HEK293 (cell line): ENCODE results near the gene NCBP2.
"Not testable (repeated sequence)": the region's sequence is repeated elsewhere in the genome, so short reads cannot be mapped to it uniquely, and the experiment has no call there.

Experiments used
- CTCF ChIA-PET: fragments of 350-600 bp; formaldehyde crosslinking; extraction: SDS; loops from one replicate; lab custom pipeline; 2021; ENCODE audit warnings: antibody characterized with exemption; lab: Yijun Ruan, JAX
- POLR2A ChIA-PET: fragments of 300-600 bp; formaldehyde crosslinking; extraction: SDS; loops from one replicate; lab custom pipeline; 2020; ENCODE audit warnings: antibody characterized with exemption, inconsistent platforms; lab: Yijun Ruan, JAX
- H3K27ac ChIP-seq: fragments of 200-500 bp; sonication (Bioruptor generic); 2 replicates; pipeline ENCODE4 v1.5.1; 2014; ENCODE audit warnings: low read depth, low read length, control low read depth, inconsistent platforms; ENCODE audit errors: extremely low read depth
- H3K36me3 ChIP-seq, 2 experiments: fragments of 200-500 bp in 1 of 2; sonication (Bioruptor generic) in 1 of 2; 1 replicate in 1 of 2; 2 replicates in 1 of 2; pipeline ENCODE4 v1.5.1; 2014 to 2017; ENCODE audit warnings: inconsistent platforms in 2 of 2, low read length in 2 of 2; ENCODE audit not compliant: control insufficient read depth in 2 of 2, insufficient read depth in 1 of 2
- H3K4me1 ChIP-seq: fragments of 200-500 bp; sonication (Bioruptor generic); 2 replicates; pipeline ENCODE4 v1.5.1; 2014; ENCODE audit warnings: mild to moderate bottlenecking, low read length, inconsistent platforms; ENCODE audit not compliant: control insufficient read depth, insufficient read depth
- H3K4me3 ChIP-seq: 2 replicates; pipeline ENCODE4 v1.5.1; 2011; ENCODE audit warnings: low read depth, mild to moderate bottlenecking, control low read depth, low read length, moderate library complexity
- H3K9me3 ChIP-seq: fragments of 200-500 bp; sonication (Bioruptor generic); 2 replicates; pipeline ENCODE4 v1.5.1; 2014; ENCODE audit warnings: low read depth, low read length, inconsistent platforms; ENCODE audit not compliant: control insufficient read depth, insufficient read depth
- BCL11A ChIP-seq: fragments of 450-650 bp; formaldehyde crosslinking; IDR thresholded peaks from 2 replicates; pipeline ENCODE4 v1.5.1; 2016; ENCODE audit warnings: low read depth, missing biosample characterization, missing genetic modification characterization
- EGR2 ChIP-seq: fragments of 450-650 bp; formaldehyde crosslinking; IDR thresholded peaks from 2 replicates; pipeline ENCODE4 v1.5.1; 2016; ENCODE audit warnings: low read depth, missing biosample characterization, missing genetic modification characterization
- GLI2 ChIP-seq: fragments of 450-650 bp; formaldehyde crosslinking; IDR thresholded peaks from 2 replicates; pipeline ENCODE4; 2017; ENCODE audit warnings: missing biosample characterization, missing genetic modification characterization, low read depth, borderline replicate concordance
- KLF7 ChIP-seq: fragments of 450-650 bp; formaldehyde crosslinking; IDR thresholded peaks from 2 replicates; pipeline ENCODE4 v1.5.1; 2016; ENCODE audit warnings: missing biosample characterization, missing genetic modification characterization, borderline replicate concordance
- KLF8 ChIP-seq: fragments of 450-650 bp; formaldehyde crosslinking; IDR thresholded peaks from 2 replicates; pipeline ENCODE4 v1.5.1; 2016; ENCODE audit warnings: missing biosample characterization, missing genetic modification characterization
- RBAK ChIP-seq: fragments of 450-650 bp; formaldehyde crosslinking; IDR thresholded peaks from 2 replicates; pipeline ENCODE4 v1.5.1; 2016; ENCODE audit warnings: missing biosample characterization, missing genetic modification characterization
- REPIN1 ChIP-seq: fragments of 450-650 bp; formaldehyde crosslinking; IDR thresholded peaks from 2 replicates; pipeline ENCODE4 v1.5.1; 2017; ENCODE audit warnings: missing biosample characterization, missing genetic modification characterization, low read depth
- SCRT1 ChIP-seq: fragments of 450-650 bp; formaldehyde crosslinking; IDR thresholded peaks from 2 replicates; pipeline ENCODE4 v1.5.1; 2016; ENCODE audit warnings: missing biosample characterization, missing genetic modification characterization, borderline replicate concordance
- ZBTB17 ChIP-seq: fragments of 450-650 bp; formaldehyde crosslinking; IDR thresholded peaks from 2 replicates; pipeline ENCODE4 v1.5.1; 2016; ENCODE audit warnings: missing biosample characterization, missing genetic modification characterization
- ZFHX2 ChIP-seq: fragments of 450-650 bp; formaldehyde crosslinking; conservative IDR thresholded peaks from 2 replicates; pipeline ENCODE4 v1.5.1; 2016; ENCODE audit warnings: missing biosample characterization, missing genetic modification characterization
- ZFP37 ChIP-seq: fragments of 450-650 bp; formaldehyde crosslinking; IDR thresholded peaks from 2 replicates; pipeline ENCODE4 v1.5.1; 2016; ENCODE audit warnings: missing biosample characterization, missing genetic modification characterization
- ZNF112 ChIP-seq: fragments of 450-650 bp; formaldehyde crosslinking; IDR thresholded peaks from 2 replicates; pipeline ENCODE4 v1.5.0; 2017; ENCODE audit warnings: missing biosample characterization, missing genetic modification characterization
- ZNF16 ChIP-seq: fragments of 450-650 bp; formaldehyde crosslinking; IDR thresholded peaks from 2 replicates; pipeline ENCODE4 v1.5.1; 2016; ENCODE audit warnings: low read depth, missing biosample characterization, missing genetic modification characterization
- ZNF184 ChIP-seq: fragments of 450-650 bp; IDR thresholded peaks from 2 replicates; pipeline ENCODE4 v1.5.1; 2018; ENCODE audit warnings: missing biosample characterization, mild to moderate bottlenecking, missing genetic modification characterization
- ZNF501 ChIP-seq: fragments of 450-650 bp; formaldehyde crosslinking; IDR thresholded peaks from 2 replicates; pipeline ENCODE4 v1.5.1; 2016; ENCODE audit warnings: missing biosample characterization, missing genetic modification characterization
- ZNF558 ChIP-seq: fragments of 450-650 bp; formaldehyde crosslinking; IDR thresholded peaks from 2 replicates; pipeline ENCODE4 v1.5.1; 2016; ENCODE audit warnings: missing biosample characterization, missing genetic modification characterization
- ZSCAN23 ChIP-seq: fragments of 450-650 bp; formaldehyde crosslinking; IDR thresholded peaks from 2 replicates; pipeline ENCODE4 v1.5.1; 2016; ENCODE audit warnings: missing biosample characterization, missing genetic modification characterization
- TF ChIP-seq, protein P1 (sequence below): fragments of 450-650 bp; formaldehyde crosslinking; IDR thresholded peaks from 2 replicates; pipeline ENCODE4 v1.5.1; 2016; ENCODE audit warnings: missing biosample characterization, missing genetic modification characterization
- TF ChIP-seq, protein P2 (sequence below): fragments of 450-650 bp; formaldehyde crosslinking; IDR thresholded peaks from 2 replicates; pipeline ENCODE4 v1.5.1; 2016; ENCODE audit warnings: missing biosample characterization, missing genetic modification characterization

The NCBP2 gene

DNA sequence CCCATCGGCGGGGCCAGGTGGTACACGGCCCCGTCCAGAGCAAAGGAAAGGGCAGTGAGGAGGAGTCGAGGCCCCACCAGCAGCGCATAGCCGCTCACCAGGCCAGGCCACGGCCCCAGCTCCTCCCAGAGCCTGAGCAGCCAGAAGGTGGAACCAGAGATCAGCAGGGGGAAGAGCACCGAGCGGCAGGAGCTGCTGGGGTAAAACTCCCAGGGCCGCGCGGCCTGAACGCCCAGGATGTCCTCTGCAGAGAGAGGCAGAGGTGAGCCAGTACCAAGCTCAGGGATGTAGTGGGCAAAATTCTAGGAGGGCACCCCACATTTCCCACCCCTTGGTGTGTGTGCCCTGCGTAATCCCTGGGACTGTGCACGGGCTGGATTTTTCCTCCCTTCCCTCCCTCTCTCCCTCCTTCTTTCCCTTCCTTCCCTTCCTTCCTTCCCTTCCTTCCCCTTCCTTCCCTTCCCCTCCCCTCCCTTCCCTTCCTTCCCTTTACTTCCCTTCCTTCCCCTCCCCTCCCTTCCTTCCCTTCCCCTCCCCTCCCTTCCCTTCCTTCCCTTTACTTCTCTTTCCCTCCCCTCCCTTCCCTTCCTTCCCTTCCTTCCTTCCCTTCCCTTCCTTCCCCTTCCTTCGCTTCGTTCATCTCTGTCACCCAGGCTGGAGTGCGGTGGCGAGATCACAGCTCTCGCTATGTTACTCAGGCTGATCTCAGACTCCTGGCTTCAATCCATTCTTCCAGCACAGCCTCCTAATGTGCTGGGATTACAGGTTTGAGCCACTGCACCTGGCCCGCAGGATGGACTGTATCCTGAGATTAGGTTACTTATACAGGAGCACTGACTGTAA, 6.3 kb upstream of the NCBP2 start:
- CTCF ChIA-PET, result interaction anchor here (0.8 kb wide), 1 partner anchor 339 kb away, joined by 5 read pairs; no protein-coding TSS in a partner anchor
- Histone ChIP-seq H3K27ac (no peak overlapping the region), H3K4me1 (no peaks in the 10 kb centered on the region), H3K4me3 (no peak overlapping the region), H3K9me3 (no peaks in the 10 kb centered on the region), H3K36me3 (peaks cover 0 to 2% of the 10 kb centered on the region in 2 experiments; a peak in 1 of 3 replicates)
- POLR2A ChIA-PET, result no interaction called here
- no peak for TF ChIP-seq ZNF501 (tag by site-specific recombination)
- peak; percentile 91 for TF ChIP-seq ZBTB17 (tag by site-specific recombination)

DNA sequence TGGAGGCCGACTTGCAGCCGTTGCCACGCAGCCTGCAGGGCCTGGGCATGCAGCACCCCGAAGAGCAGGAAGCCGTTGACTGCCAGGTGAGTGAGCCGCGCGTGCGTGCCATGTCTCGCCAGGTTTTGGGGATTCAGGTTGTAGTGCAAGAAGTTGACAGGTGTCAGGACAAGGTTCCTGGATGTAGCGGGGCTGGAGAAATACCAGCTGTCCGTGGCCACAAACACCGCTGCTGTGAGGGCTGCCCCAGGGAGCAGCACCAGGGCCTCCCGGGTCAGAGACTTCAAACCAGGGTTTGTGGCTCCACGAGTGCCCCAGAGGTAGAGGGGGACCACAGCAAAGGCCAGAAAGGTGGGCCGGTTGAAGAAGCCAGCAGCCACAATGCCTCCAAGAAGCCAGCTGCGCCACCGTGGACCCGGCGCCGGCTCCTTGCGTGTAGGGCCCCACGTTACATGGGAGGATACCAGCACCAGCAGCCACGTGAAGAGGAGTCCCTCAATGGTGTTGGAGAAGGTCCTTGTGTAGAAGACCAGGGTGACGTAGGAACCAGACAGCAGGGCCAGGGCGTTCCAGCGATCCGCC, 5.6 kb upstream of the NCBP2 start:
- Histone ChIP-seq H3K27ac (no peak overlapping the region), H3K9me3 (no peaks in the 10 kb centered on the region), H3K4me3 (no peak overlapping the region), H3K36me3 (peaks cover 0 to 4% of the 10 kb centered on the region in 2 experiments; a peak in 1 of 3 replicates), H3K4me1 (no peaks in the 10 kb centered on the region)
- ChIA-PET POLR2A (no interaction called here), CTCF (no interaction called here)
- TF ChIP-seq SCRT1 (tag by site-specific recombination) (no peak), GLI2 (no peak), ZNF184 (no peak), ZSCAN23 (tag by site-specific recombination) (no peak), RBAK (no peak), ZNF112 (tag by site-specific recombination) (no peak), KLF8 (no peak), BCL11A (tag by site-specific recombination) (no peak)
- TF ChIP-seq, protein P1, sequence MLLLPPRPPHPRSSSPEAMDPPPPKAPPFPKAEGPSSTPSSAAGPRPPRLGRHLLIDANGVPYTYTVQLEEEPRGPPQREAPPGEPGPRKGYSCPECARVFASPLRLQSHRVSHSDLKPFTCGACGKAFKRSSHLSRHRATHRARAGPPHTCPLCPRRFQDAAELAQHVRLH, result no peak

DNA sequence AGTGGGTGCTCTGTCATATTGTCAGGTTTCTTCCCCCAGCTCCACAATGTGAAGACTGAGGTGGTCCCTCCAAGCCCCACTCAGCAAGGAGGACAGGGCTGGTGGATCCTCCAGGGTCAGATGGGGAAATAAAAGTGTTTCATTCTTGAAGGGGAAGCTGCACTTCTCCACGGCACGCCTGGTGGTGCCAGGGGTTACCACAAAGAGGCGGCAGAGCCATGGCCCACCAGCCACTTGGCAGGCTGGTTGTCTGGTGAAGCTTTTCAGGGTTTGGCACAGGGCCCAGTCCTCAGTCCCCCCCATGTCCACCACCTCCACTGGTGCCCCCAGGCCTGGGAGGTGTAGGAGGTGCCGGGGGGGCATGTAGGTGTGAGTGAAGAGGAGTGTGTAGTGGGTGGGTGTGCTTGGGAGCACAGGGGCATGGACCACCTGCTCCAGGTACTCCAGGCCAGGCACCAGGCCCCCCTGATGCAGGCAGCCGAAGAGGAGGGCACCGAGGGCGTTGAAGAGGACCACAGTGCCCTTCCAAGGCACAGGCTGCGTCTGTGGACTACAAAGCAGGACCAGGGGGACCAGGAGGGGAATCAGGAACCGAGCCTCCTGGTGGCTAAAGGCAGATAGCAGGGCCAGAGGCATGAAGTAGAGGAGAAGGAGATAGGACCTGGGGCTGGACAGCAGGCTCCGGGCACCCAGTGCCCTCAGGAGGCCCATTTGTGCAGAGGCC, 5.0 kb upstream of the NCBP2 start:
- CTCF ChIA-PET, result no interaction called here
- POLR2A ChIA-PET, result no interaction called here
- Histone ChIP-seq H3K27ac (no peak overlapping the region), H3K4me3 (no peak overlapping the region), H3K36me3 (peaks cover 0 to 4% of the 10 kb centered on the region in 2 experiments; a peak in 1 of 3 replicates), H3K4me1 (no peaks in the 10 kb centered on the region), H3K9me3 (no peaks in the 10 kb centered on the region)
- TF ChIP-seq, protein P2, sequence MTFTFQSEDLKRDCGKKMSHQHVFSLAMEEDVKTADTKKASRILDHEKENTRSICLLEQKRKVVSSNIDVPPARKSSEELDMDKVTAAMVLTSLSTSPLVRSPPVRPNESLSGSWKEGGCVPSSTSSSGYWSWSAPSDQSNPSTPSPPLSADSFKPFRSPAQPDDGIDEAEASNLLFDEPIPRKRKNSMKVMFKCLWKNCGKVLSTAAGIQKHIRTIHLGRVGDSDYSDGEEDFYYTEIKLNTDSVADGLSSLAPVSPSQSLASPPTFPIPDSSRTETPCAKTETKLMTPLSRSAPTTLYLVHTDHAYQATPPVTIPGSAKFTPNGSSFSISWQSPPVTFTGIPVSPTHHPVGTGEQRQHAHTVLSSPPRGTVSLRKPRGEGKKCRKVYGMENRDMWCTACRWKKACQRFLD (tag by site-specific recombination), result no peak
- TF ChIP-seq ZNF558, result no peak
- TF ChIP-seq ZNF16, result no peak
- TF ChIP-seq EGR2 (tag by site-specific recombination), result peak; percentile 65; the same call in 1 of the 2 replicates
- TF ChIP-seq KLF7 (tag by site-specific recombination), result no peak
- TF ChIP-seq REPIN1 (tag by site-specific recombination), result no peak
- TF ChIP-seq ZFHX2, result peak; percentile 79
- no peak for TF ChIP-seq ZFP37

DNA sequence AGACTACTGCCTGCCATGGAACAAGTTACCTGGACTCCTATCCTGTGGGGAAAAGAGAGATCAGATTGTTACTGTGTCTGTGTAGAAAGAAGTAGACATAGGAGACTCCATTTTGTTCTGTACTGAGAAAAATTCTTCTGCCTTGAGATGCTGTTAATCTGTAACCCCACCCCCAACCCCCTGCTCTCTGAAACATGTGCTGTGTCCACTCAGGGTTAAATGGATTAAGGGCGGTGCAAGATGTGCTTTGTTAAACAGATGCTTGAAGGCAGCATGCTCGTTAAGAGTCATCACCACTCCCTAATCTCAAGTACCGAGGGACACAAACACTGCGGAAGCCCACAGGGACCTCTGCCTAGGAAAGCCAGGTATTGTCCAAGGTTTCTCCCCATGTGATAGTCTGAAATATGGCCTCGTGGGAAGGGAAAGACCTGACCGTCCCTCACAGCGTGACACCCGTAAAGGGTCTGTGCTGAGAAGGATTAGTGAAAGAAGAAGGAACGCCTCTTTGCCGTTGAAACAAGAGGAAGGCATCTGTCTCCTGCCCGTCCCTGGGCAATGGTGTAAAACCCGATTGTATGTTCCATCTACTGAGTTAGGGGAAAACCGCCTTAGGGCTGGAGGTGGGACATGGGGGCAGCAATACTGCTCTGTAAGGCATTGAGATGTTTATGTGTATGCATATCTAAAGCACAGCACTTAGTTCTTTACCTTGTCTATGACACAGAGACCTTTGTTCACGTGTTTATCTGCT, 1.9 kb upstream of the NCBP2 start:
- H3K9me3 ChIP-seq, POLR2A ChIA-PET, H3K4me1 ChIP-seq, H3K4me3 ChIP-seq, CTCF ChIA-PET, H3K27ac ChIP-seq: not testable (repeated sequence)
- H3K36me3 ChIP-seq, result peaks cover 0 to 17% of the 10 kb centered on the region in 2 experiments; a peak in 2 of 3 replicates
